Effector memory CD4-positive, alpha-beta T cell (primary cell): ENCODE data around the gene TAS2R60.
"Not testable (repeated sequence)": the region's sequence is repeated elsewhere in the genome, so short reads cannot be mapped to it uniquely, and the experiment has no call there.

Experiments used
- DNase-seq, 3 donors: peaks; one replicate each; pipeline ENCODE4 v3.0.0-alpha.2; 2020
- H3K27ac ChIP-seq: 2 replicates; pipeline ENCODE4 v1.7.0; 2013; ENCODE audit warnings: mild to moderate bottlenecking, low read length, moderate library complexity; ENCODE audit not compliant: insufficient read depth, poor library complexity, severe bottlenecking
- H3K27me3 ChIP-seq: replicated peaks from 2 replicates; pipeline ENCODE4 v1.7.0; 2013; ENCODE audit warnings: mild to moderate bottlenecking, low read length; ENCODE audit not compliant: insufficient read depth, control insufficient read depth, poor library complexity, severe bottlenecking
- H3K36me3 ChIP-seq: 2 replicates; pipeline ENCODE4 v1.7.0; 2013; ENCODE audit warnings: mild to moderate bottlenecking, low read length, moderate library complexity; ENCODE audit not compliant: control insufficient read depth, insufficient read depth
- H3K4me1 ChIP-seq: 2 replicates; pipeline ENCODE4 v1.7.0; 2013; ENCODE audit warnings: low read length, mild to moderate bottlenecking; ENCODE audit not compliant: control insufficient read depth, insufficient read depth, poor library complexity, severe bottlenecking
- H3K4me3 ChIP-seq: 2 replicates; pipeline ENCODE4 v1.7.0; 2013; ENCODE audit warnings: low read length, low read depth, mild to moderate bottlenecking; ENCODE audit not compliant: insufficient read depth, poor library complexity, severe bottlenecking
- H3K9me3 ChIP-seq: 2 replicates; pipeline ENCODE4 v1.7.0; 2013; ENCODE audit warnings: mild to moderate bottlenecking, low read length, moderate library complexity; ENCODE audit not compliant: control insufficient read depth

The TAS2R60 gene

DNA sequence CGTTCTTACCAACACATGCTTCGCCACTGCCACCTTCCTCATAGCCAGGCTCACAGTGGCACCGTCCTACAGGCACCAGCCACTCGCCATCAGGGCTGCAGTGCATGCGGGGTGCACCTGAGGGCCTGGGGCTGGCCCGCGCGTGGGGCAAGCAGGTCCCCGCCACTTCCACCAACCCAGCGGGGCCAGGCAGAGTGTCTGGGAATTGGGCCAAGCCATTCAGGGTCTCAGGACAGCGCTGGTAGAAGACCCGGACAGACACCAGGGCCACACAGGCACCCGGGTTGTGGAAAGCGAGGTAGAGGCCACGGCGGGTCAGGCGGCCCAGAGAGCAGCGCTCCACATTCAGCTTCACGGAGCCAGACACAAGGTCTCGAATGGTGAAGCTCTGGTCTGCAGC, 43.6 kb upstream of the TAS2R60 start:
- H3K4me1 ChIP-seq: no peaks in the 10 kb centered on the region
- H3K27me3 ChIP-seq: no peaks in the 10 kb centered on the region
- H3K27ac ChIP-seq: no peak overlapping the region
- peaks cover 58% of the 10 kb centered on the region for H3K36me3 ChIP-seq
- DNase-seq: no peak
- H3K9me3 ChIP-seq: no peaks in the 10 kb centered on the region
- H3K4me3 ChIP-seq: no peak overlapping the region

DNA sequence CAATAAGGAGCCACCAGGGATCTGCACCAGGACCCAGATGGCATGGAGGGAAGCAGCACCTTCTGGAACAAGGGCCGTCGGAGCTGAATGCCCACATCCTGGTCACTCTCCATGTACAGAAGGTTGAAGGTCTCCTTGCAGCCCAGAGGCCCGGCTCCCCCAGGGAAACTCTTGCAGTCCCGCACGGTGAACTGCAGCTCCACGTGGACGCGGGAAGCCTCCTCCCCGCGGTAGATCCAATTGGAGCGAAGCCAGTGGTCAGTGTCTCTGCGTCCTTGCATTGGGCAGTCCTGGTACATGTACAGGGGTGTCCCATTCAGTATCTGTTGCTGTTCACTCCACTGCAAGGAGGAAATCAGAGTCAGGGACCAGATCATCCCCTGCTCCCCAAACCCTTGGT, 42.0 kb upstream of the TAS2R60 start:
- H3K27me3 ChIP-seq: no peaks in the 10 kb centered on the region
- peaks cover 43% of the 10 kb centered on the region for H3K36me3 ChIP-seq
- no peak for DNase-seq
- no peak overlapping the region for H3K27ac ChIP-seq
- no peaks in the 10 kb centered on the region for H3K9me3 ChIP-seq
- peaks cover 6% of the 10 kb centered on the region for H3K4me1 ChIP-seq
- H3K4me3 ChIP-seq: no peak overlapping the region

DNA sequence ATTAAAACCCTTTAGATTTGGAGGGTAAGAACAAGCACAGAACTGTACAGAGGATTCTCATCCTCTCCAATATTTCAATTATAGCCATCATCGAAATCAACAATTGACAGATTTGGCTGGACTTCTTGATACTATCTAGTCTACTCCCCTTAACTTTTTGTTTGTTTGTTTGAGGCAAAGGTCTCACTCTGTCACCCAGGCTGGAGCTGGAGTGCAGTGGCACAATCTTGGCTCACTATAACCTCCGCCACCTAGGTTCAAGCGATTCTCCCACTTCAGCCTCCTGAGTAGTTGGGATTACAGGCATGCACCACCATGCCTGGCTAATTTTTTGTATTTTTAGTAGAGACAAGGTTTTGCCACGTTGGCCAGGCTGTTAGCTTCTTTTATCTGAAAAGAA, 41.0 kb upstream of the TAS2R60 start:
- not testable (repeated sequence) for H3K9me3 ChIP-seq, DNase-seq, H3K4me3 ChIP-seq, H3K27me3 ChIP-seq, H3K27ac ChIP-seq
- H3K4me1 ChIP-seq: peaks cover 15% of the 10 kb centered on the region
- peaks cover 34% of the 10 kb centered on the region for H3K36me3 ChIP-seq

- Histone ChIP-seq H3K9me3 (no peaks in the 10 kb centered on the region), H3K27me3 (no peaks in the 10 kb centered on the region), H3K4me3 (no peak overlapping the region), H3K36me3 (peaks cover 12% of the 10 kb centered on the region), H3K4me1 (peaks cover 33% of the 10 kb centered on the region), H3K27ac (no peak overlapping the region)
- no peak for DNase-seq
Measured at GRCh38 chr7:143405173-143406001, 37.9 kb upstream of the TAS2R60 start.

DNA sequence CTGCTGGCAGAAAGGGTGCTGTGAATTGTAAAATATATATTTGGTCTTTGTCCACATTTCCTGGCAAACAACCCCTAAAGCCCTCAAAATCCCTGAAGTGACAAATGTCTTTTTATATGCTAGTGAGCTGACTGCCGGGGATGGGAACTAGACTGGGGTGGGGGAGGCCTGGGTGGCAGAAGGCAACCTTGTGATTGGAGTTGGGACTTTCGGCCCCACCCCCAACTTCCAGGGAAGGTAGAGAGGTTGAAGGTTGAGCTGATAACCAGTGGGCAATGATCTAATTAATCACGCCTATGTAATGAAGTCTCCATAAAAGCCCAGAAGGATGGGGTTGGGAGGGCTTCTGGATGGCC, 37.3 kb upstream of the TAS2R60 start:
- H3K4me3 ChIP-seq: no peak overlapping the region
- H3K27me3 ChIP-seq: no peaks in the 10 kb centered on the region
- DNase-seq: no peak
- H3K9me3 ChIP-seq: no peaks in the 10 kb centered on the region
- H3K27ac ChIP-seq: no peak overlapping the region
- H3K4me1 ChIP-seq: peaks cover 33% of the 10 kb centered on the region
- H3K36me3 ChIP-seq: peaks cover 6% of the 10 kb centered on the region

GRCh38 chr7:143407287-143408251, 35.7 kb upstream of the TAS2R60 start:
- H3K27ac ChIP-seq: peak overlapping the region; percentile 43
- H3K4me3 ChIP-seq: peak overlapping the region; percentile 48
- peak; percentile 25 to 47 (median 47) for DNase-seq
- H3K9me3 ChIP-seq: no peaks in the 10 kb centered on the region
- H3K4me1 ChIP-seq: peaks cover 33% of the 10 kb centered on the region
- no peaks in the 10 kb centered on the region for H3K27me3 ChIP-seq
- H3K36me3 ChIP-seq: no peaks in the 10 kb centered on the region

DNA sequence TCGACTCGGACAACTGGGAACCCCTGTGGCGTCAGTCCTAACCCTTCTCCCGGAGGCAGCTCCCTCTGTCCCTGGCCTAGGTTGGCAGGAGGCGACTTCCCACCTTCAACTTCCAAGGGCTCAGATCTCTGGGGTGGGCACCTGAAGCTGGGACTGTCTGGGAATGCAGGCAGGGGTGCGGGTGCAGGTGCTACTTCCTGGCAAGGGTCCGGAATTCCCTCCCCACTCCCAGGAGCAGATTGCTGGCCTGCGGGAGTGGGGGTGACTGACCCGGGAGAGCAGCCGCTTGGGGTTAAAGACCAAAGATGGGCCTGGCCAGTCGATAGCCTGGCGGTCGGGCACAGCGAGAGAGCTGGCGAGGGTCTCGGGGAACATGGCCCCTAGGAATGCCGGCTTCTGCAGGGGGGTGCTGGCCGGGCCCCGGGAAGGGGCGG, 35.0 kb upstream of the TAS2R60 start:
- Histone ChIP-seq H3K9me3 (no peaks in the 10 kb centered on the region), H3K4me1 (peaks cover 33% of the 10 kb centered on the region), H3K4me3 (peak overlapping the region; percentile 48), H3K36me3 (no peaks in the 10 kb centered on the region), H3K27me3 (no peaks in the 10 kb centered on the region), H3K27ac (peak overlapping the region; percentile 43)
- no peak for DNase-seq

GRCh38 chr7:143408686-143409561, 34.3 kb upstream of the TAS2R60 start, which contains the start of gene EPHA1:
EPHA1 (minus strand) TSS chr7:143408856; CDS start chr7:143408805, 51 bp downstream.
- peak within 1 kb of the TSS; percentile 43 for H3K27ac ChIP-seq
- DNase-seq: peak; percentile 32 to 45 (median 36)
- no peaks in the 10 kb centered on the region for H3K27me3 ChIP-seq
- H3K4me3 ChIP-seq: peak within 1 kb of the TSS; percentile 48
- no peaks in the 10 kb centered on the region for H3K36me3 ChIP-seq
- no peaks in the 10 kb centered on the region for H3K9me3 ChIP-seq
- peaks cover 33% of the 10 kb centered on the region for H3K4me1 ChIP-seq

DNA sequence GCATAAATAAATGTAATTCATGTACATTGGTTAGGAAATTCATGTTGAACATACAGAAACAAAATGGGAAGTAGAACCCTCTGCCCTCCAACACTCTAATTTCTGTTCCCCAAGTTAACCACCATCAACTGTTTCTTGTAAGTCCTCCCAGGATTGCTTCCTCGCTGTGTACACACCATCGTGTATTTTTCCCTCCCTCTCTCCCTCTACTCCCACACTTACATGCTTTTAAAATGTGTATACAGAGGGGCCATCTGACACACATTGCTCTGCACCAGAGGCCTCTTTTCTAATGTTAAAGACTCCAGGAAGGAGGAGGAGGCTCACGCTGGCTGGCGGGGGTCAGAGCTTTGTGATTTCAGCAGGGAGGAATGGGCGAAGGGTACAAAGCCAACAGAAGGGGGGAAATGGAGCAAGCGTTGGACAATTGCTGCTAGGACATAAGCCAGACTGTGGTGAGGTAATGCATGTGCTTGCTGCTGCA, 32.7 kb upstream of the TAS2R60 start:
- Histone ChIP-seq H3K36me3 (no peaks in the 10 kb centered on the region), H3K4me1 (peaks cover 28% of the 10 kb centered on the region), H3K9me3 (no peaks in the 10 kb centered on the region), H3K4me3 (no peak overlapping the region), H3K27ac (no peak overlapping the region), H3K27me3 (no peaks in the 10 kb centered on the region)
- no peak for DNase-seq
